ENCODE data around the gene MAML2.

Gene MAML2

DNA sequence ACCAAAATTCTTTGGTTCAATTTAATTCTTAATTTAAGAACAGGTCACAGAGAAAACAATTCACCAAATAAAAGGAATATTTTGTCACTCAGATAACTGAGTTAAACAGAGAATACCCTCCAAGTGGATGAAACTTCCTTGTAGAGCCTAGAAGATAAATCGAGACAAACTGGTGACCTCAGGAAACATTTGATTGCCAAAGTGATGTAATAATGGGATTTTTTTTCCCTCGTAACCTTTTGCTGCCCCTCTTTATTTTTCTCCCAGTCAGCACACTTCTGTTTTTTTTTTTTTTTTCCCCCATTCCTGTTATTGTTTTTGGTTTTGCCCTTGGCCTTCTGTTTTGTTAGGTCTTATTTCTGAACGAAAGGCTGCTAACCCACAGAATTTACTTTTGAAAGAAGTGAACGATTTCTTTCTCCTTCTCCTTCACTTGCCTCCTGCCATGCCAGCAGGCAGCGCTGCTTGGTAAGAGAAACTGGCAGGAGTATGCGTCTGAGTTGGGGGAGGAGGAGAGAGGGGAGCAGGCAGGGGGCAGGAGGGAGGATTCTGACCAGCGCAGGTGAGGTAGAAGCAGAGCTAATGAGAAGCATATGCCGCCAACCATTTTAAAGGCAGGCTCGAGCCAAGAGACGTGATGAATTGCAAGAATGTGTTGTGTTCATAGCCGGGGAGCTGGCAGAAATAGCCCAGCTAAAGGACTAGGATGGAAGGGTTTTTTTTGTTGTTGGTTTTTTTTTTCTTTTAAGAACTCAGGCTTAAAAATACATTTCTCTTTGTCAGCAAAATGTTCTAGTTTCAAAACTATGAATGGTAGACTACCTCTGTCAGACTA is 297.2 kb downstream of the MAML2 start:
- Histone ChIP-seq H3K27ac (replicated peaks) (no peak overlapping the region), H3K4me3 (replicated peaks; ENCODE audit: insufficient read depth, low read length) (no peak overlapping the region), H3K27me3 (ENCODE audit: insufficient read depth, poor library complexity, severe bottlenecking) (no peaks in the 10 kb centered on the region)
- TF ChIP-seq, protein P1, sequence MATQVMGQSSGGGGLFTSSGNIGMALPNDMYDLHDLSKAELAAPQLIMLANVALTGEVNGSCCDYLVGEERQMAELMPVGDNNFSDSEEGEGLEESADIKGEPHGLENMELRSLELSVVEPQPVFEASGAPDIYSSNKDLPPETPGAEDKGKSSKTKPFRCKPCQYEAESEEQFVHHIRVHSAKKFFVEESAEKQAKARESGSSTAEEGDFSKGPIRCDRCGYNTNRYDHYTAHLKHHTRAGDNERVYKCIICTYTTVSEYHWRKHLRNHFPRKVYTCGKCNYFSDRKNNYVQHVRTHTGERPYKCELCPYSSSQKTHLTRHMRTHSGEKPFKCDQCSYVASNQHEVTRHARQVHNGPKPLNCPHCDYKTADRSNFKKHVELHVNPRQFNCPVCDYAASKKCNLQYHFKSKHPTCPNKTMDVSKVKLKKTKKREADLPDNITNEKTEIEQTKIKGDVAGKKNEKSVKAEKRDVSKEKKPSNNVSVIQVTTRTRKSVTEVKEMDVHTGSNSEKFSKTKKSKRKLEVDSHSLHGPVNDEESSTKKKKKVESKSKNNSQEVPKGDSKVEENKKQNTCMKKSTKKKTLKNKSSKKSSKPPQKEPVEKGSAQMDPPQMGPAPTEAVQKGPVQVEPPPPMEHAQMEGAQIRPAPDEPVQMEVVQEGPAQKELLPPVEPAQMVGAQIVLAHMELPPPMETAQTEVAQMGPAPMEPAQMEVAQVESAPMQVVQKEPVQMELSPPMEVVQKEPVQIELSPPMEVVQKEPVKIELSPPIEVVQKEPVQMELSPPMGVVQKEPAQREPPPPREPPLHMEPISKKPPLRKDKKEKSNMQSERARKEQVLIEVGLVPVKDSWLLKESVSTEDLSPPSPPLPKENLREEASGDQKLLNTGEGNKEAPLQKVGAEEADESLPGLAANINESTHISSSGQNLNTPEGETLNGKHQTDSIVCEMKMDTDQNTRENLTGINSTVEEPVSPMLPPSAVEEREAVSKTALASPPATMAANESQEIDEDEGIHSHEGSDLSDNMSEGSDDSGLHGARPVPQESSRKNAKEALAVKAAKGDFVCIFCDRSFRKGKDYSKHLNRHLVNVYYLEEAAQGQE (IDR thresholded peaks at IDR 0.05; ENCODE audit: insufficient replicate concordance, low read depth), result no peak
- no peak for TF ChIP-seq GABPA (IDR thresholded peaks at IDR 0.05; ENCODE audit: low read depth)
- no peak for TF ChIP-seq POLR2AphosphoS5 (IDR thresholded peaks at IDR 0.05; ENCODE audit: low read depth)
- TF ChIP-seq SPI1 (IDR thresholded peaks at IDR 0.05; ENCODE audit: borderline replicate concordance, low read depth), result no peak
- TF ChIP-seq, protein P2, sequence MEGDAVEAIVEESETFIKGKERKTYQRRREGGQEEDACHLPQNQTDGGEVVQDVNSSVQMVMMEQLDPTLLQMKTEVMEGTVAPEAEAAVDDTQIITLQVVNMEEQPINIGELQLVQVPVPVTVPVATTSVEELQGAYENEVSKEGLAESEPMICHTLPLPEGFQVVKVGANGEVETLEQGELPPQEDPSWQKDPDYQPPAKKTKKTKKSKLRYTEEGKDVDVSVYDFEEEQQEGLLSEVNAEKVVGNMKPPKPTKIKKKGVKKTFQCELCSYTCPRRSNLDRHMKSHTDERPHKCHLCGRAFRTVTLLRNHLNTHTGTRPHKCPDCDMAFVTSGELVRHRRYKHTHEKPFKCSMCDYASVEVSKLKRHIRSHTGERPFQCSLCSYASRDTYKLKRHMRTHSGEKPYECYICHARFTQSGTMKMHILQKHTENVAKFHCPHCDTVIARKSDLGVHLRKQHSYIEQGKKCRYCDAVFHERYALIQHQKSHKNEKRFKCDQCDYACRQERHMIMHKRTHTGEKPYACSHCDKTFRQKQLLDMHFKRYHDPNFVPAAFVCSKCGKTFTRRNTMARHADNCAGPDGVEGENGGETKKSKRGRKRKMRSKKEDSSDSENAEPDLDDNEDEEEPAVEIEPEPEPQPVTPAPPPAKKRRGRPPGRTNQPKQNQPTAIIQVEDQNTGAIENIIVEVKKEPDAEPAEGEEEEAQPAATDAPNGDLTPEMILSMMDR (IDR thresholded peaks at IDR 0.05; ENCODE audit: insufficient read depth, low read length), result no peak
- DNase-seq (ENCODE audit: low read depth in 1 of 2, low spot score in 1 of 2), result no peak

GRCh38 chr11:96044747-96045146 is 298.2 kb downstream of the MAML2 start:
- TF ChIP-seq GABPA (IDR thresholded peaks at IDR 0.05; ENCODE audit: low read depth), result no peak
- TF ChIP-seq, protein P2 (IDR thresholded peaks at IDR 0.05; ENCODE audit: insufficient read depth, low read length), result no peak
- TF ChIP-seq POLR2AphosphoS5 (IDR thresholded peaks at IDR 0.05; ENCODE audit: low read depth), result no peak
- no peak for DNase-seq (ENCODE audit: low read depth in 1 of 2, low spot score in 1 of 2)
- Histone ChIP-seq H3K27ac (replicated peaks) (no peak overlapping the region), H3K27me3 (ENCODE audit: insufficient read depth, poor library complexity, severe bottlenecking) (no peaks in the 10 kb centered on the region), H3K4me3 (replicated peaks; ENCODE audit: insufficient read depth, low read length) (no peak overlapping the region)

- no peaks in the 10 kb centered on the region for H3K27me3 ChIP-seq (ENCODE audit: insufficient read depth, poor library complexity, severe bottlenecking)
- TF ChIP-seq GABPA (IDR thresholded peaks at IDR 0.05; ENCODE audit: low read depth) (no peak), POLR2AphosphoS5 (IDR thresholded peaks at IDR 0.05; ENCODE audit: low read depth) (no peak), SPI1 (IDR thresholded peaks at IDR 0.05; ENCODE audit: borderline replicate concordance, low read depth) (no peak)
- TF ChIP-seq, protein P1 (IDR thresholded peaks at IDR 0.05; ENCODE audit: insufficient replicate concordance, low read depth), result no peak
- TF ChIP-seq, protein P2 (IDR thresholded peaks at IDR 0.05; ENCODE audit: insufficient read depth, low read length), result no peak
- H3K4me3 ChIP-seq (replicated peaks; ENCODE audit: insufficient read depth, low read length), result no peak overlapping the region
- no peak for DNase-seq (ENCODE audit: low read depth in 1 of 2, low spot score in 1 of 2)
- no peak overlapping the region for H3K27ac ChIP-seq (replicated peaks)
Observed at GRCh38 chr11:96044311-96044710, 298.7 kb downstream of the MAML2 start.

All from HL-60 (cell line).